Right cardiac atrium (tissue), 5 donors: Measurements from ENCODE around the gene CMTM2. TPM values are rescaled to one million over a fixed set of nuclear protein-coding genes. Genes with fewer than 3 reads are reported as not detected.
"Not testable (repeated sequence)": the region's sequence is repeated elsewhere in the genome, so short reads cannot be mapped to it uniquely, and the experiment has no call there.

Experiments
- ATAC-seq, 2 donors: fragments of 200-7000 bp; cut with Tn5 transposase; one replicate each; pipeline versions ENCODE4 v1.8.0 to v1.9.1; 2020; ENCODE audit warnings: moderate library complexity in 2 of 2, mild to moderate bottlenecking in 1 of 2
- DNase-seq, 3 donors: peaks; one replicate each; pipeline ENCODE4 v3.0.0-alpha.2; 2020
- H3K27ac ChIP-seq: one replicate; pipeline ENCODE4 v1.5.1; 2013; ENCODE audit warnings: mild to moderate bottlenecking, low read length, control low read depth, moderate library complexity
- H3K27me3 ChIP-seq: one replicate; pipeline ENCODE4 v1.6.1; 2013; ENCODE audit not compliant: control insufficient read depth, insufficient read depth
- H3K4me1 ChIP-seq: one replicate; pipeline ENCODE4 v1.6.1; 2013; ENCODE audit warnings: low read length; ENCODE audit not compliant: control insufficient read depth, insufficient read depth
- H3K4me3 ChIP-seq: one replicate; pipeline ENCODE4 v1.5.1; 2013; ENCODE audit warnings: low read length, control low read depth
- H3K9me3 ChIP-seq: one replicate; pipeline ENCODE4 v1.6.1; 2013; ENCODE audit warnings: low read length; ENCODE audit not compliant: control insufficient read depth
- WGBS: extraction: QIAGEN DNeasy Blood & Tissue Kit; methylation state at CpG from one replicate; pipeline ENCODE4 v1.1.7; 2013; 5-methylcytosine and 5-hydroxymethylcytosine counted together
- intact Hi-C, 4 donors: fragments of 100-400 bp; cut with DNase I; formaldehyde crosslinking; loops; one replicate each; pipeline versions ENCODE4 v1.11.0 to v1.14.0; 2022 to 2023
- polyA plus RNA-seq: library from polyadenylated mRNA; stranded (reverse); fragments of 200-250 nt; gene quantifications from one replicate; pipeline ENCODE4 v1.2.3, GENCODE V29; 2013
- total RNA-seq, 4 donors: library from RNA; stranded (reverse); fragmentation: NEBNext Ultra II Directional; extraction: Animal tissue kit (Norgen Biotek cat#: 25700); gene quantifications; one replicate each; pipeline ENCODE4 v1.2.1, GENCODE V29; 2021
- donor health status: healthy with polysubstance abuse.
- donor health status: DM: no; HTN: yes; CAD: no.
- donor health status: DM: no; HTN: no; CAD: no.
- donor health status: DM: no; HTN: yes; CAD: no; lungs with severe emphysema.
- donor health status: DM: yes; HTN: yes; CAD: no.

The CMTM2 gene
- total and polyA plus RNA-seq, 5 donors, result 0.47 TPM; not detected in 4

DNA sequence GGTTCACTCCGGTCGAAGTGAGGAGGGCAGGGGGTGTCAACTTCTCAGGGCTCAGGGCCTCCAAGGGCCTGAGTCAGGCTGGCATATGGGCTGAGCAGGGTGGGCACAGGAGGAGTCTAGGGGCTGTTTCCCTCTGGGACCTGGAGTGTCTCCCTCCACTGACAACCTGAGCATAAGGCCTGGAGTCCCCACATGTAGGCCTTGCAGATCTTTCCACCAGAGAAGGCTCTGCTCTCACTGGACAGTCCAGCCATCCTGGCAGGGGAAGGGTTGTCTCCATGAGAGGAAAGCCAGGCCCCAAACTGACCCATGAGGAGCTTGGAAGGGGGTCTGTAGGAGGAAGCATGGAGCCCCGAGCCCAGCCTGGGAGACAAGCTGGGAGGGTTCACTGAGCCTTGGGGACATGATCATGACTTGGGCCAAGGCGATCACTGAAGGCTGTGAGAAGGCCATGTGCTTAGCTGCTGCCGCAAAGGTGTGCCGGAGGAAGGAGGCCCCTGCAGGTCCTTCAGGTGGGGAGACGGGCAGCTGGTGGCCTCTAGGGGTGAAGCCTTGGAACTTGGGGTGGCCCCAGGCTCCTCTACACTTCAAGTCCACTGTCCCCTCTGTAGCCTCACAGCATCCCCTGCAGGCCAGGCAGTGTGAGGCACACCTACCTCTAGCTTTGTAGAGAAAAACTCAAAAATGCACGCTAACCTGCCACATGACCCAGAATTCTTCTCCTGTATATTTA lies 9.9 kb downstream of the CMTM2 start:
- 90% methylated on average over 8 of the region's 8 CpGs for WGBS
- no peak overlapping the region for H3K27ac ChIP-seq
- H3K4me3 ChIP-seq, result no peak overlapping the region
- intact Hi-C loops, result no loop called here
- no peaks in the 10 kb centered on the region for H3K27me3 ChIP-seq
- H3K9me3 ChIP-seq, result no peaks in the 10 kb centered on the region
- peaks cover 3% of the 10 kb centered on the region for H3K4me1 ChIP-seq
- DNase-seq, result peak in 2 of 3 donors; percentile 69 to 73
- ATAC-seq, result peak; percentile 76 to 81

- Histone ChIP-seq H3K27me3 (no peaks in the 10 kb centered on the region), H3K9me3 (no peaks in the 10 kb centered on the region), H3K4me3 (no peak overlapping the region), H3K27ac (no peak overlapping the region), H3K4me1 (peaks cover 3% of the 10 kb centered on the region)
- intact Hi-C loops, result no loop called here
- WGBS, result 79% methylated on average over 8 of the region's 8 CpGs
- DNase-seq (no peak), ATAC-seq (no peak)
Observed at GRCh38 chr16:66590322-66590721, 11.1 kb downstream of the CMTM2 start.

DNA sequence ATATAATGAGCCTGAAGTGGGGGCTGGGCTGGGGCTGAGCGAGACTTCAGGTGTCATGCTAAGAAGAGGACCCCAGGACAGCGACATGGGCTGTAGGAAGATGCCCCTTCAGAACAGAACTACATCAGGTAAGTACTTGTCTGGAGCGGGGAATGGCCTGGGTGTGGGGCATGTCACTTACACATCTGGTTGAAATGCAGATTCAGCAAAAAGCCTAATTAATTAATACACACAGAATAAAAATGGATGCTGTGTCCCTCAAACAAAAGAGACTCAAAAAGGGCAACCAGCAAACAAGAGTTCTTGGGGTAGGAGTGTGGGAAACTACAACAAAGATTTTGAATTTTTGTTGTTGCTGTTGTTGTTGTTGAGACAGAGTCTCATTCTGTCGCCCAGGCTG lies 11.8 kb downstream of the CMTM2 start:
- DNase-seq, result no peak
- Histone ChIP-seq H3K9me3 (no peaks in the 10 kb centered on the region), H3K27me3 (no peaks in the 10 kb centered on the region), H3K4me3 (no peak overlapping the region), H3K27ac (no peak overlapping the region), H3K4me1 (no peaks in the 10 kb centered on the region)
- WGBS, result 94% methylated on average over 4 of the region's 4 CpGs
- intact Hi-C loops, result no loop called here
- ATAC-seq, result no peak

DNA sequence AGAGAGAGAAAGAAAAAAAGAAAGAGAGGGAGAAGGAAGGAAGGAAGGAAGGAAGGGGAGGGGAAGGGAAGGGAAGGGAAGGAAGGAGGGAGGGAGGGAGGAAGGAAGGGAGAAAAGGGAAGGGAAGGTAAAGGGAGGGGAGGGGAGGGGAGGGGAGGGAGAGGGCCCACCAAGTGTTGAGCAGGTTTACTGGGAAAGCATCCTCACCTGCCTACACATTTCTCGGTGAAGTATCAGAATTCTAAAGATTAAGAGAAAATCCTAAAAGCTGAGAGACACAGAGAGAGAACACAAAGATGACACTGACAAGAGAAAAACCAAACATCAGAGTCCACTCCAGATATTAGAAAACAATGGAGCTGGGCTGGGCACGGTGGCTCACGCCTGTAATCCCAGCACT lies 13.0 kb downstream of the CMTM2 start:
- WGBS, result 93% methylated on average over 3 of the region's 3 CpGs
- H3K27me3 ChIP-seq, result no peaks in the 10 kb centered on the region
- DNase-seq (no peak), ATAC-seq (no peak)
- no peaks in the 10 kb centered on the region for H3K4me1 ChIP-seq
- no peak overlapping the region for H3K4me3 ChIP-seq
- no peak overlapping the region for H3K27ac ChIP-seq
- no peaks in the 10 kb centered on the region for H3K9me3 ChIP-seq
- intact Hi-C loops, result no loop called here

DNA sequence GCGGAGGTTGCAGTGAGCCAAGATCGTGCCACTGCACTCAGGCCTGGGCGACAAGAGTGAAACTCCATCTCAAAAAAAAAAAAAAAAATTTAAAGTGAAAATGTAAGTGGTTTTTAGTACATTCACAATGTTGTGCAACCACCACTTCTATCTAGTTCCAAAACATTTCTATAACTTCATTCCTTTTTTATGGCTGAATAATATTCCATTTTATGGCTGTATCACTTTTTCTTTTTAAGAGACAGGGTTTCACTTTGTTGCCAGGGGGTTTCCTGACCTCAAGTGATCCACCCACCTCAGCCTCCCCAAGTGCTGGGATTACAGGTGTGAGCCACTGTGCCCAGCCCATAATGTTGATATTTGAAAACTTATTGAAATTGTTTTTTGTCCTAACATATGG lies 13.6 kb downstream of the CMTM2 start:
- no peak for ATAC-seq
- 97% methylated on average over 3 of the region's 3 CpGs for WGBS
- Histone ChIP-seq H3K9me3 (no peaks in the 10 kb centered on the region), H3K27ac (no peak overlapping the region), H3K4me1 (no peaks in the 10 kb centered on the region), H3K4me3 (no peak overlapping the region), H3K27me3 (no peaks in the 10 kb centered on the region)
- no peak for DNase-seq
- intact Hi-C loops, result no loop called here

DNA sequence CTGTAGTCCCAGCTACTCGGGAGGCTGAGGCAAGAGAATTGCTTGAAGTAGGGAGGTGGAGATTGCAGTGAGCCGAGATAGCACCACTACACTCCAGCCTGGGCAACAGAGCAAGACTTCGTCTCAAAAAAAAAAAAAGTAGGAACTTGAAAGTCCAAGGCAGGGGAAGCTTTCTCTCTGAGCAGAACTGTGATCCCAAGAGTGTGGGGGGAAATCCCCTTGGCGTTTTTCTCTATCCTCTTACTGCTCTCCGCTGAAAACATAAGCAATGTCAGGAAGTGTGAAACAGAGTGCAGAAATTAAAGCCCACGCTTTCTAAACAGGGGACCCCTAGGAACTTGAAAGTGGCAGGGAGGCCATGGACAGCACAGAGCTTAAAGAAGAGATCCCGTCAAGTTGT lies 15.5 kb downstream of the CMTM2 start:
- H3K9me3 ChIP-seq, result no peaks in the 10 kb centered on the region
- no peaks in the 10 kb centered on the region for H3K4me1 ChIP-seq
- intact Hi-C loops, result no loop called here
- H3K27me3 ChIP-seq, result no peaks in the 10 kb centered on the region
- H3K27ac ChIP-seq, result no peak overlapping the region
- ATAC-seq, result no peak
- H3K4me3 ChIP-seq, result no peak overlapping the region
- no peak for DNase-seq
- WGBS, result 57% methylated on average over 7 of the region's 7 CpGs

GRCh38 chr16:66596559-66596958 lies 17.3 kb downstream of the CMTM2 start:
- H3K9me3 ChIP-seq, H3K4me1 ChIP-seq, H3K27ac ChIP-seq, H3K4me3 ChIP-seq, ATAC-seq, intact Hi-C loops, DNase-seq, H3K27me3 ChIP-seq: not testable (repeated sequence)
- WGBS, result 98% methylated on average over 4 of the region's 4 CpGs

DNA sequence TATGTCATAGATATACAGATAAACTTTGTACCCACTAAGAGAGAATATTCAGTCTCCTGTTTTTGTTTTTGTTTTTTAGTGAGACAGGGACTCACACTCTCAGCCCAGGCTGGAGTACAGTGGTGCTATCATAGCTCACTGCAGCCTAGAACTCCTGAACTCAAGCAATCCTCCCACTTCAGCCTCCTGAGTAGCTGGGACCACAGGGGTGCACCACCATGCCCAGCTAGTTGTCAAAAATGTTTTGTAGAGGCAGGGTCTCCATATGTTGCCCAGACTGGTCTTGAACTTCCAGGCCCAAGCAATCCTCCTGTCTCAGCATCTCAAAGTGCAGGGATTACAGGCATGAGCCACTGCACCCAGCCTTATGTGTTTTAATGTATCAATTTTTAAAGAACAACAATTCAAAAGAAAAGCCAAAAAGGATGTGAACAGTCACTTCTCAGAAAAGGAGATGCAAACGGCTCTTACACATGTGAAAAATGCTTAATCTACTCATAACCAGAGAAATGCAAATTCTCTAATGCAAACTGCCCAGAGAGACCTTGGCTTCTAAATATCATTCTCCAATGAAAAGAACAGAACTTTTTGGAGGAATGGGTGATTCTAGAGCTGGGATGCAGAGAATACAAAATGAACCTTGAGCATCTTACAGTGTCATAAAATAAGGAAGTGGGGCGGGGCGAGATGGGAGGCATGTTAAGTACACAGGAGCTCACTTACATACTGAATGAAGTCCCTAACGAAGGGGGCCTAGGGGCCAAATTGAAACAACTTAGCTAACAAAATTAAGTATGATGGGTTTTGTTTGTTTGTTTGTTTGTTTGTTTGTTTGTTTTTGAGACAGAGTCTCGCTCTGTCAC lies 18.0 kb downstream of the CMTM2 start:
- ATAC-seq, result no peak
- Histone ChIP-seq H3K27me3 (no peaks in the 10 kb centered on the region), H3K4me3 (no peak overlapping the region), H3K4me1 (no peaks in the 10 kb centered on the region), H3K27ac (no peak overlapping the region), H3K9me3 (no peaks in the 10 kb centered on the region)
- intact Hi-C loops, result no loop called here
- DNase-seq, result no peak
- WGBS, result 79% methylated on average over 5 of the region's 5 CpGs

DNA sequence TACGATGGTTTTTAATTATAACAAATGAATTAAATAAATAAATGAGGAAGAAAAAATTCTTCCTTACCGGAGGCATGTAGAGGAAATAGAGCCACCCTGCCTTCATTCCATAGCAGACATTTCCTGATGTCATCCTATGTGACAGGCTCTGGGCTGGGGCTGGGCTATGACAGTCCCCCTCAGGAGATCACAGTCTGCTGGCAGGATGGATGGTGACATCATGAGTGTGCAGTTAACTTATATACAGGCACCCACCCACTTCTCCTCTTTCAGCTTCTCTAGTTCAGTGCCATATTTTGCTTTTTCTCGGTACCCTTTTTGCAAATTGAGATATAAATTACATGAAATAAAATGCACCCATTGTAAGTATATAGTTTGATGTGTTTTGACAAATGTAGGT lies 18.8 kb downstream of the CMTM2 start:
- no peak for DNase-seq
- 59% methylated on average over 3 of the region's 3 CpGs for WGBS
- intact Hi-C loops, result no loop called here
- H3K27ac ChIP-seq, result no peak overlapping the region
- H3K9me3 ChIP-seq, result no peaks in the 10 kb centered on the region
- ATAC-seq, result no peak
- no peak overlapping the region for H3K4me3 ChIP-seq
- no peaks in the 10 kb centered on the region for H3K4me1 ChIP-seq
- H3K27me3 ChIP-seq, result no peaks in the 10 kb centered on the region

DNA sequence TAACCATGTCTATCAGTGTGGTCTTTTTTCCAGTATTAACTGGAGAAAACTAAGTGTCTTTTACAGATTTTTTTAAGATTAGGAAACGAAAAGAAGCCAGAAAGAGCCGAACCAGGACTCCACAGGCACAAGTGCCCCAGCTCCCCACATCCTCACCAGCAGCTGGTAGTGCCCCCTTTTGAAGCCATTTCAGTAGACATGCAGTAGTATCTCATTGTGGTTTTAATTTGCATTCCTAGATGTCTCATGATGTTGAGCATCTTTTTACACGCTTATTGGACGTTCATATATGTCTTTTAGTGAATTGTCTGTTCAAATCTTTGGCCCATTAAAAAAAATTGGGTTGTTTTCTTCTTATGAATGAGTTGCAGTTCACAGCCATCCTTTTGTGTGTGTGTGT lies 20.5 kb downstream of the CMTM2 start:
- intact Hi-C loops, result loop anchor here in 3 of 4 donors (5.0 to 10.0 kb wide), 4 partner anchors 47 to 195 kb away; partner anchors contain the start of genes CKLF (in 1 of the 3) and TK2 (in 1 of the 3)
- Histone ChIP-seq H3K27ac (no peak overlapping the region), H3K9me3 (no peaks in the 10 kb centered on the region), H3K27me3 (no peaks in the 10 kb centered on the region), H3K4me3 (no peak overlapping the region), H3K4me1 (no peaks in the 10 kb centered on the region)
- ATAC-seq (no peak), DNase-seq (no peak)
- 97% methylated on average over 4 of the region's 4 CpGs for WGBS

- intact Hi-C loops, result loop anchor here in 3 of 4 donors (5.0 to 10.0 kb wide), 4 partner anchors 48 to 196 kb away; partner anchors contain the start of genes CKLF (in 1 of the 3) and TK2 (in 1 of the 3)
- no peak for ATAC-seq
Observed at GRCh38 chr16:66600477-66600876, 21.2 kb downstream of the CMTM2 start.

More at GRCh38 chr16:66600477-66600876, 21.2 kb downstream of the CMTM2 start:
- Histone ChIP-seq H3K27me3 (no peaks in the 10 kb centered on the region), H3K4me1 (no peaks in the 10 kb centered on the region), H3K27ac (no peak overlapping the region), H3K4me3 (no peak overlapping the region), H3K9me3 (no peaks in the 10 kb centered on the region)
- 95% methylated on average over 1 of the region's 1 CpG for WGBS
- DNase-seq, result no peak
